ENCODE measurements around the gene ARHGEF10L.
"Not testable (repeated sequence)": the region's sequence is repeated elsewhere in the genome, so short reads cannot be mapped to it uniquely, and the experiment has no call there.

ARHGEF10L gene

DNA sequence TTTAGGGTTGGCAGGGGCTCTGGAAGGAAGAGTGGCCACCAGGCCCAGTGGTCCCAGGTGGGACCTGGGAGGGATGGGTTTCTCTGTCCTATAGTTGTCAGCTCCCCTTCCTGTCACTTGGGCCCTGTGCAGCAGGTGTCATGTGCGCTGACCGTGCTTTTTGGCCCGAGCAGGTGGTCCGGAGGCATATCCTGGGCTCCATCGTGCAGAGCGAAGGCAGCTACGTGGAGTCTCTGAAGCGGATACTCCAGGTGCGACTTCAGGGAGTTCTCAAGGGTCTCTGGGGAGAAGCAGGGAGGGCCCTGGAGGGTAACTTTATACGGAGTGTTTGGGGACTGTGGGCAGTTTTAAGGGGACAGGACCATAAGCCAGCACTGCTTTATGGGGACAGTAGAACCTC lies 82.2 kb downstream of the ARHGEF10L start:
- no peak for DNase-seq (ENCODE audit: low spot score)
- TF ChIP-seq, protein P1, sequence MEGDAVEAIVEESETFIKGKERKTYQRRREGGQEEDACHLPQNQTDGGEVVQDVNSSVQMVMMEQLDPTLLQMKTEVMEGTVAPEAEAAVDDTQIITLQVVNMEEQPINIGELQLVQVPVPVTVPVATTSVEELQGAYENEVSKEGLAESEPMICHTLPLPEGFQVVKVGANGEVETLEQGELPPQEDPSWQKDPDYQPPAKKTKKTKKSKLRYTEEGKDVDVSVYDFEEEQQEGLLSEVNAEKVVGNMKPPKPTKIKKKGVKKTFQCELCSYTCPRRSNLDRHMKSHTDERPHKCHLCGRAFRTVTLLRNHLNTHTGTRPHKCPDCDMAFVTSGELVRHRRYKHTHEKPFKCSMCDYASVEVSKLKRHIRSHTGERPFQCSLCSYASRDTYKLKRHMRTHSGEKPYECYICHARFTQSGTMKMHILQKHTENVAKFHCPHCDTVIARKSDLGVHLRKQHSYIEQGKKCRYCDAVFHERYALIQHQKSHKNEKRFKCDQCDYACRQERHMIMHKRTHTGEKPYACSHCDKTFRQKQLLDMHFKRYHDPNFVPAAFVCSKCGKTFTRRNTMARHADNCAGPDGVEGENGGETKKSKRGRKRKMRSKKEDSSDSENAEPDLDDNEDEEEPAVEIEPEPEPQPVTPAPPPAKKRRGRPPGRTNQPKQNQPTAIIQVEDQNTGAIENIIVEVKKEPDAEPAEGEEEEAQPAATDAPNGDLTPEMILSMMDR (IDR thresholded peaks at IDR 0.05; ENCODE audit: extremely low read depth, missing control alignments) = no peak

DNA sequence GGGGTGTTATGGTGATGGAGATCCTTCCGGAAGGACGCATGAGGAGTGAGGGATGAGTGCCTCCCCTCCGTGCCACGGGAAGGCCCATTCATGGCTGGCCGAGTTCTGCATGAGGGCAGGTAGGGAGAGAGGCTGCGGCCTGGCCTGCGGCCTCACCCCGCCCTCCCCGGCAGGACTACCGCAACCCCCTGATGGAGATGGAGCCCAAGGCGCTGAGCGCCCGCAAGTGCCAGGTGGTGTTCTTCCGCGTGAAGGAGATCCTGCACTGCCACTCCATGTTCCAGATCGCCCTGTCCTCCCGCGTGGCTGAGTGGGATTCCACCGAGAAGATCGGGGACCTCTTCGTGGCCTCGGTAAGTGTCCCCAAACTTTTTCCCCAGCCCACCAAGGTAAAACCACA lies 83.3 kb downstream of the ARHGEF10L start:
- no peak for DNase-seq (ENCODE audit: low spot score)
- TF ChIP-seq, protein P1 (IDR thresholded peaks at IDR 0.05; ENCODE audit: extremely low read depth, missing control alignments) = no peak

DNA sequence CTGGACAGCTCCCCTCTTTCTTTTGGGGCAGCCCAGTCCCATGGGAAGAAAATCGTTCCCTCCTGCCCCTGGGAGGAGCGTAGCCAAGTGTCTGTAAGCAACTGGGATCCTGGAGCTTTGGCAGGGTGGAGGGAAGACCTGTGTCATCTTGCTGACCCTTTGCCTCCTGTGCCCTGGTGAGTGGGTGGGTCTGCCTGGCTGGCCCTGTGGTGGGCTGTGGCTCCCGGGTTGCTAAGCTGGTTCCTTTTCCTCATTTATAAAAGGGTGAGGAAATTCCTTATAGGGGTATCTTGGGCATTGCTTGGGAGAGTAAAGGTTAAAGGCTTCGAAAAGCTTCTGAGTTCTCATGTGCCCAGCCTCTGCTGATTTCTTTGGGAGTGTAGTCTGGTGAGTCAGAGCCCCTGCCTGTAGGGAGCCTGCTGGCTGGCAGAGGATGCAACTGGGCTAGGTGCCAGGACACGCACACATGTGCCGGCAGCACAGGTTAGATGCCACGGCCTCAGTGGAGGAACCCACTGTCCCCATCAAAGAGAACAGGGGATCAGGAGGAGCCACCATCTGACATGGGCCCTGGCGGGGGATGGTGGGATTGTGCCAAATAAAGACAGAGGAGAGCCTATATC lies 85.2 kb downstream of the ARHGEF10L start:
- no peak for DNase-seq (ENCODE audit: low spot score)
- TF ChIP-seq, protein P1 (IDR thresholded peaks at IDR 0.05; ENCODE audit: extremely low read depth, missing control alignments) = no peak

DNA sequence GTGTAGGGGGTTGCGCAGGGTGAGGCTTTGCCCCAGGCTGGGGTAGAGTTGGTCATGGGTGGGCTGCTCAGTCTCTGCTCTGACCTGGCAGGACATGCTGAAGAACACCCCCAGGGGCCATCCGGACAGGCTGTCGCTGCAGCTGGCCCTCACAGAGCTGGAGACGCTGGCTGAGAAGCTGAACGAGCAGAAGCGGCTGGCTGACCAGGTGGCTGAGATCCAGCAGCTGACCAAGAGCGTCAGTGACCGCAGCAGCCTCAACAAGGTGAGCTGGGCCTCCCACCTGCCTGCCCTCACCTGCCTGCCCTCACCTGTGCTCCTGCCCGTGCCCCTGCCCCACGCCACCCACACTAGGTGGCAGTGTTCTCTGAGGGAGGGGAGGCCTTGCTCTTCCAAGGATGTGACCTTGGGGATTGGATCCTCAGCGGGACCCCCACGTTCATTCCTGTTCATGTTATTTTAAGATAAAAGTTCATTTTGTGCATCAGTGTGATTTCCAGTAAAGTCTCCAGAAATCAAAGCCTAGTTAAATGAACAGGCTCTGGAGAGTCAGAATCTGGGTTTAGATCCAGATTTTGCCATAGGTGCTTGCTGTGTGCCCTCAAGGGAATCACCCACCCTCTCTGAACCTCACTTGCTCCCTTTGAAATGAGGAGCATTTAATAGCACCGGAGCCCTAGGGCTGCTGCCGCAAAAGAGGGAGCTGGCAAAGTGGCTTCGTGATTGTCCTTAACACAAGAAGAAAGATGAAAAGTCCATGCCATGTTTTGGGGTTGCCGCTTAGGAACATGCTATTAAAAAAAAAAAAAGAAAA lies 87.9 kb downstream of the ARHGEF10L start:
- DNase-seq (ENCODE audit: low spot score) = no peak
- TF ChIP-seq, protein P1 (IDR thresholded peaks at IDR 0.05; ENCODE audit: extremely low read depth, missing control alignments) = no peak

DNA sequence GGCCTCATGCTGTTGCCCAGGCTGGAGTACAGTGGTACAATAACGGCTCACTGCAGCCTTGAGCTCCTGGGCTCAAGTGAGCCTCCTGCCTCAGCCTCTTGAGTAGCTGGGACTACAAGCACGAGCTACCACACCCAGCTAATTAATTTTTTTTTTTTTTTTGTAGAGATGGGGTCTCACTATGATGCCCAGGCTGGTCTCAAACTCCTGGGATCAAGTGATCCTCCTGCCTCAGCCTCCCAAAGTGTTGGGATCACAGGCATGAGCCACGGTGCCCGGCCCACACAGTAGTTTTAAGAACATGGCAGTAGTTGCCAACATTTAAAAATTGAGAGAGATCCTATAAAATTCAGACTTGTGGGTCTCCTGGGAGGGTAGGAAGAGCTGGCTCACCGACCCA lies 89.5 kb downstream of the ARHGEF10L start:
- DNase-seq (ENCODE audit: low spot score) = not testable (repeated sequence)

DNA sequence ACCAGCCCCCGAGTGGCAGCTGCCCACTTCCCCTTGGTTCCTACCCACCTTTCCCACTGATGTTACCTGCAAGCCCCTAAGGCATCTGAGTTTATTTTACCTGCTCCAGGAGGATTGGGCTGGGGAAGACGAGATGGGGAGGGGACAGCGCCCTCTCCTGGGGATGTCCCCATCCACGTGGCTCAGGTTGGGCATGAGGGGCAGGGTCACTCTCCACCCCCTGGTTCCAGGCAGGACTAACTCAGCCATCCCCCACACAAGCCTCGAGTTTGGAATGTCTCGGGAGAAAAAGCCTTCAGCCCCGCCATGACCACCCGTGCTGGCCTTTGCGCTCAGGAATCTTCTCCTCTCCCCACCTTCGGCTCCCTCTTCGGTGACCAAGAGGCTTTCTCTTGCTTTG lies 90.0 kb downstream of the ARHGEF10L start:
- DNase-seq (ENCODE audit: low spot score) = no peak

DNA sequence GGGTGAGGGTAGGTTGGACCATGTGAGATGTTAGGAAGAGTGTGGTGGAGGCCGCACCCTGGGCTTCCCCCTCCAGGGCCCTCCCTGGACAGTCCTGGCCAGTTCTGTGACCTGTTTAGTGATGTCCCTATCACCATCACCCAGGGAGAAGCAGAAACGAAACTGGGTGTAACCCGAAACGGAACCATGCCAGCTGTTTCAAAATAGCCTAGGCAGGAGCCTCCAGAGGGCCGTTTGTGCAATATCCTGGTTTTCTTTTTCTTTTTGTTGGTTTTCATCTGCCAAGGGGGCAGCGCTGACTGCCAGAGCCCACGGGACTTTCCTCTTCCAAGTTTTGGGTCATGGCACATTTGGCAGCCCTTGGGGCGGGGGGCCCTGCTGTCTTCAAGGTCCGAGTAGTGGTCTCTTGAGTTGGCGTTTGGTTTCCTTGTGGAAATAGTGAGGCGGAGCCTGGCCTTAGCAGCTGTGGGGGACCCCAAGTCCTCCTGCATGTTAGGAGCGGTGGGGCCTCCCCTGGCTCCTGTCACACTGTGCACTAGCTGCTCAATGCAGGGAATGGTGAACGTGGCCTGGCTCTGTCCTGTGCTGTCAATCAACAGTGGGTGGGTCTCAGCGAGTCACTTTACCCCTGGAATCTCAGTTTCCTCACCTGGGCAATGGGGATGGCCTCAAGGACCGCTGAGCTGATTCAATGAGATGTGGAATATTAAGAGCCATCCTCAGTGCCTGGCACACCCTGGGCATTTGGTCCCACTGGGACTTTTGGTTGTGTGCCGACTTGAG lies 90.7 kb downstream of the ARHGEF10L start:
- DNase-seq (ENCODE audit: low spot score) = no peak
- TF ChIP-seq, protein P1 (IDR thresholded peaks at IDR 0.05; ENCODE audit: extremely low read depth, missing control alignments) = no peak

More for the DNA sequence above, 90.0 kb downstream of the ARHGEF10L start:
- TF ChIP-seq, protein P1 (IDR thresholded peaks at IDR 0.05; ENCODE audit: extremely low read depth, missing control alignments) = no peak

Data from GM20000 (cell line).